Left ventricle myocardium superior (tissue), 1 donor: ENCODE data around the gene ESYT3. TPM values are rescaled to one million over a fixed set of nuclear protein-coding genes. Genes with fewer than 3 reads are reported as not detected.

Source experiments
- ATAC-seq: fragments of 200-7000 bp; cut with Tn5 transposase; one replicate; pipeline ENCODE4 v1.9.1; 2020; ENCODE audit warnings: mild to moderate bottlenecking, moderate library complexity
- DNase-seq: peaks from one replicate; pipeline ENCODE4 v3.0.0-alpha.2; 2020
- intact Hi-C: fragments of 100-400 bp; cut with micrococcal nuclease; formaldehyde crosslinking; loops from one replicate; pipeline ENCODE4 v1.11.0; 2022
- long read RNA-seq: library from polyadenylated mRNA; unstranded; transcript quantifications from one replicate; pipeline ENCODE4 v2.0.0, GENCODE V29; 2021
- total RNA-seq: library from RNA; stranded (reverse); fragmentation: NEBNext Ultra II Directional; extraction: Animal tissue kit (Norgen Biotek cat#: 25700); gene quantifications from one replicate; pipeline ENCODE4 v1.2.1, GENCODE V29; 2021
- donor health status: DM: no; HTN: yes; CAD: no; lungs with severe emphysema.

The ESYT3 gene
- 1.2 TPM for total RNA-seq
- long read RNA-seq, partial matches to known transcripts = 0 of 1 reads
- long read RNA-seq, other reads (novel, unspliced or antisense) = 1 of 1 reads

- ATAC-seq (peak; percentile 94), DNase-seq (peak; percentile 85)
- intact Hi-C loops = no loop called here
These were observed at the start of gene ESYT3 for GRCh38 chr3:138434276-138434874. TSS of gene ESYT3 (plus strand) at chr3:138434616. CDS start at chr3:138434799, 183 bp downstream.

GRCh38 chr3:138384976-138385375, 49.4 kb upstream of the ESYT3 start:
- no peak for ATAC-seq
- intact Hi-C loops = no loop called here

DNA sequence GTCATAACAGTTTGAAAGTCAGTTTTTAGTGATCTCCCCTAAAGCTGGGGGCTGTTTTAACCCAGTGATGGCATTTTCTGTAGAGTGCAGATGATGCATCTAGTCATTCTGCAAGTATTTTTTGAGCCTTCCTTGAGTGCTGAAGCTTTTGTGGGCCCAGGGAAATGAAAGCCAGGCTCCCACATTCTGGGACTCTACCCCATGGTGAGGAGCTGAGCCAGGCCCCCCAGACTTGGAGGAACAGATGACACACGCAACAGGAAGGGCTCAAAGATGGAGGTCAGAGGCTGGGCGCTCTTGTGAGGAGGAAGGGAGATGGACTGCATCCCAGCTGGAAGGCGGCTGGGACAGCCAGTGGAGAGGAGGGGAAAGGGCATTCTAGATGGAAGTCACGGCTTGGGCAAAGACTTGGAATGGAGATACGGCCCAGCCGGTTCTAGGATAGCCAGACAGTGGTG, 45.2 kb upstream of the ESYT3 start:
- DNase-seq (no peak), ATAC-seq (peak; percentile 6)
- intact Hi-C loops = no loop called here

More at GRCh38 chr3:138384976-138385375, 49.4 kb upstream of the ESYT3 start:
- DNase-seq = no peak

GRCh38 chr3:138389841-138390581, 44.4 kb upstream of the ESYT3 start:
- ATAC-seq (peak; percentile 88), DNase-seq (no peak)
- intact Hi-C loops = no loop called here

- ATAC-seq (no peak), DNase-seq (no peak)
- intact Hi-C loops = no loop called here
These were observed 43.9 kb upstream of the ESYT3 start for GRCh38 chr3:138390582-138390932.

DNA sequence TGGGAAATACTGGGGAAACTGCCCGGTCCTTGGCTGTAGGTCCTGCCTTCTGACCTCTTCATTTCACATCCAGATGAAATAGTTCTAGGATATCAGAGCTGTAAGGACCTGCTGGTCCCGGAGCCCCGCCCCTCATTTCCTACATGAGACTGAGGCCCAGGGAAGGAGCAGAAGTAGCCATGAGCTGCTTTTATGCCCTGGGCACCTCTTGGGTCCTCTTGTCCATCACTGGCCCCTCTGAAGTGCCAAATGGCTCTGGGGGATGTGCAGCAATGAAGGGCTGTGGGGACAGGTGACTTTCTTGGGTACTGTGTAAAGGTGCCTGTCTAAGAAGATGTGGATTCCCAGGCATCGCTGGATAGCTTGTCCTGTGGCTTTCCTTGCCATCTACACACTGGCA, 40.3 kb upstream of the ESYT3 start:
- ATAC-seq (no peak), DNase-seq (no peak)
- intact Hi-C loops = no loop called here

- DNase-seq = no peak
- intact Hi-C loops = no loop called here
- no peak for ATAC-seq
These were observed 39.7 kb upstream of the ESYT3 start for GRCh38 chr3:138394686-138395085.

GRCh38 chr3:138395865-138396751, 38.3 kb upstream of the ESYT3 start:
- ATAC-seq (peak; percentile 75), DNase-seq (peak; percentile 63)
- intact Hi-C loops = no loop called here

DNA sequence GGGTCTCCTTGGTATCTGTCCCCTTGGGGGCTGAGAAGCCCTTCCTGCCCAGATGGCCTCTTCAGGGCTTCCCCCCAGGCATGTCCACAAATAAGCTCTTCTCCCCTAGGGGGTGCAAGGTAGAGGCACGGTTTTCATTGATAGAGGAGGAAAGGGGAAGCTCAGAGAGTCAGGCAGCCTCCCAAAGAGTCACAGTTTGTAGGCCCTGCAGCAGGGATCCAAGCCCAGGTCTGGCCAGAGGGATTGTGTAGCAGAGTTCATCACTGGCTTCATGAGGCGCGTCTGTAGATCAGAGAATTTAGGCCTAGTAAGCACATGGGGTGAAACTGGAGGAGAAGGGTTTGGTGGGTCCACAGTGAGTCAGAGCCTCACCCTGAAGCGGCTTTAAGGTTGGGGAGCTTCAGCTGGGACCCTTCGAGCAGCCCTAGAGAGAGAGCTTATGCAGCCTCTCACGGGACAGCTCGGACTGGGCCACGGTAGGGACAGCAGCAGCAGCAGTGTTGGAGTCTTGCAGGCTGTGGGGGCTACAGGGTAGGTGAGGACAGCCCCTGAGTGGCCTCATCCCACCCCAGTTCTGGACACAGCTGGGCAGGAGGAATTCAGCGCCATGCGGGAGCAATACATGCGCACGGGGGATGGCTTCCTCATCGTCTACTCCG, 37.5 kb upstream of the ESYT3 start:
- ATAC-seq (peak; percentile 2), DNase-seq (no peak)
- intact Hi-C loops = no loop called here

GRCh38 chr3:138397983-138398382, 36.4 kb upstream of the ESYT3 start:
- DNase-seq = no peak
- intact Hi-C loops = no loop called here

DNA sequence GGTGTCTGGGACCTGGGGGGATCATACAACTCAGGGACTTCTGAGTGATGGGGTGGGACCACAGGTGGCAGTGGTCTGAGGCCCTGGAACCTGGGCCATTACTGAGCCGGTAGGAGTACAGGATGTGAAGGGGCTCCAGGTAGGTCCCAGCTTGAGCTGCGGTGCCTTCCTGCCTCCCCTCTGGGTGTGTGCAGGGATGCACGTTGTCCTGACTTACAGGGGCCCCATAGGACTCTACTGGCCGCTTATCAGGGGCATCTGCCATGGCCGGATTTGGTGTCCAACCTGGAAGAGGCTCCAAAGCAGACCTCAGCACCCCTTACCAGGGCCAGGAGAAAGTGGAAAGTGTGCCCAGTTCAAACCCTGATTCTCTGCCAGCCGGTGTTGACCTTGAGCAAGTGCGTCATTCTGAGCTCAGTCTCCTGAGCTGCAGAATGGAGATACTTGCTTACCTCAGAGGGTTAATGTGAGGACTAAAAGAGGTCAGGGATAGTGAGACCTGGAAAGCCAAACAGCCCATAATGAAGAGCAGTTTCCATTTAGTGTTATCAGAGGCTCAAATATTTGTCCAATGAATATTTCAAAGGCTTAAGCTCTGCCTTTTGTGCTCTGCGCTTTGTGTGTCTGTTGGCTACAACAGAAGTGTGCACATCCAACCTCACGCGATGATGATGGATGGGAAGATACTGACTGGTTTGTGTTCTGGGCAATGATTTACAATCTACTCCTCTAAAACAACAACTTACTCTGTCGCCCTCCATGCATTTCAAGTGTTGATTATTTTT, 35.4 kb upstream of the ESYT3 start:
- DNase-seq (no peak), ATAC-seq (peak; percentile 4)
- intact Hi-C loops = no loop called here

More at GRCh38 chr3:138397983-138398382, 36.4 kb upstream of the ESYT3 start:
- ATAC-seq = no peak

GRCh38 chr3:138399766-138400165, 34.6 kb upstream of the ESYT3 start:
- peak; percentile 43 for ATAC-seq

GRCh38 chr3:138400651-138401070, 33.8 kb upstream of the ESYT3 start:
- ATAC-seq (no peak), DNase-seq (no peak)
- intact Hi-C loops = no loop called here

More at GRCh38 chr3:138399766-138400165, 34.6 kb upstream of the ESYT3 start:
- intact Hi-C loops = no loop called here
- no peak for DNase-seq

GRCh38 chr3:138401834-138402233, 32.6 kb upstream of the ESYT3 start:
- ATAC-seq = no peak
- DNase-seq = no peak
- intact Hi-C loops = no loop called here

DNA sequence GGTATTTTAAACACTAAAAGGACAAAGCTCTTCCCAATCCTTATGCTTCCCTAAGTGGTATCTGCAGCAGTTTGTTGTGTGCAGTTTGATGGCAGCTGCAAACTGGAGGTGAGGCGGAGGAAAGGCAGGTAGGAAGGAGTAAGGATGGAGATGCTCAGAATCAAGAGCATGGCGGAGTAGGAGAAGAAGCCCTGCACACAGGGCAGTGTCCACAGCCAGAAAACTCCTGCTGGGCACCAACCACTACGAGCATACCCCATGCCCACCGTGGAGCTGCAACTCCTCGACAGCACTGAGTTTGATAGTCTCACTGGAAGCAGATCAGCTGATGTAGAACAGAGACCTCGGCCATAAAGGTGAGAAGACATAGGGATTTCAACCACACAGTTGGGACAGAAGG, 30.3 kb upstream of the ESYT3 start:
- no peak for ATAC-seq
- intact Hi-C loops = no loop called here
- no peak for DNase-seq

GRCh38 chr3:138405001-138405400, 29.4 kb upstream of the ESYT3 start:
- intact Hi-C loops = no loop called here
- no peak for DNase-seq

GRCh38 chr3:138405486-138405885, 28.9 kb upstream of the ESYT3 start:
- ATAC-seq = peak; percentile 5
- intact Hi-C loops = no loop called here
- DNase-seq = no peak

More at GRCh38 chr3:138405001-138405400, 29.4 kb upstream of the ESYT3 start:
- ATAC-seq = no peak

GRCh38 chr3:138406606-138407005, 27.8 kb upstream of the ESYT3 start:
- intact Hi-C loops = no loop called here
- ATAC-seq = no peak

More at GRCh38 chr3:138406606-138407005, 27.8 kb upstream of the ESYT3 start:
- no peak for DNase-seq
